ENCODE results near the gene NKD2.

DNA sequence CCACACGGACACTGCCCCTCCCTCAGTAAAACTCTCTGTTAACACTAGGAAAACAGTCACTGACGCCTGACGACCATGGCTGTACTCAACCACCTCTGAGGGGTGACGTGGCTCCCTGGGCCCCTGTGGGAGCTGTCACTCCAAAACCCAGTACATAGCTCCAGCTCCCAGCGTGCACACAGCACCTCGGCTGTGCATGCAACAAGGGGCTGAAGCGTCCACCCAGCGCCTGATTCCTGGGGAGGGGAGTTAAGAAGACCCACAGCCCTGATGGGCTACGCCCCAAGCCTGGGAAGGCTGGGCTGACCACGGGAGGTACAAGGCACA lies 66.9 kb downstream of the NKD2 start:
- no peak for TF ChIP-seq CTCF (IDR thresholded peaks at IDR 0.05)
- TF ChIP-seq POLR2A (IDR thresholded peaks at IDR 0.05): no peak
